SU-DHL-6 (cell line): ENCODE data around the gene IGSF22.

ENCODE experiments used
- H2AFZ ChIP-seq: fragments of 200-600 bp; sonication (generic); 2 replicates; pipeline ENCODE4 v1.6.1; 2014; ENCODE audit warnings: low read depth, mild to moderate bottlenecking, moderate library complexity, mixed read lengths, antibody characterized with exemption, low read length; ENCODE audit not compliant: severe bottlenecking
- H3F3A ChIP-seq: fragments of 200-600 bp; shearing (Covaris generic); 2 replicates; pipeline ENCODE4 v1.6.0; 2016; ENCODE audit warnings: antibody characterized with exemption, mild to moderate bottlenecking; ENCODE audit not compliant: insufficient read depth
- H3K27ac ChIP-seq: fragments of 200-600 bp; sonication (generic); 2 replicates; pipeline ENCODE4 v1.5.1; 2016; ENCODE audit warnings: low read depth, mild to moderate bottlenecking, low read length, moderate library complexity, mixed read lengths
- H3K27me3 ChIP-seq: fragments of 200-600 bp; sonication (generic), shearing (Covaris generic); 2 replicates; pipeline ENCODE4 v1.6.0; 2014; ENCODE audit warnings: mild to moderate bottlenecking, low read length
- H3K36me3 ChIP-seq: fragments of 200-600 bp; sonication (generic); 2 replicates; pipeline ENCODE4 v1.6.1; 2014; ENCODE audit warnings: mild to moderate bottlenecking, low read length, mixed read lengths
- H3K4me2 ChIP-seq: fragments of 300-600, 200-600 bp; shearing (Covaris generic), sonication (generic); 2 replicates; pipeline ENCODE4 v1.6.0; 2014; ENCODE audit warnings: low read length, low read depth, mild to moderate bottlenecking; ENCODE audit not compliant: poor library complexity, severe bottlenecking
- H3K4me3 ChIP-seq: fragments of 200-600 bp; sonication (generic); 2 replicates; pipeline ENCODE4 v1.5.1; 2014; ENCODE audit warnings: antibody characterized with exemption, low read length, mild to moderate bottlenecking, mixed read lengths; ENCODE audit not compliant: insufficient read depth, poor library complexity, severe bottlenecking
- H3K79me2 ChIP-seq: fragments of 200-600 bp; sonication (generic); 2 replicates; pipeline ENCODE4 v1.6.1; 2014; ENCODE audit warnings: mild to moderate bottlenecking, low read length, moderate library complexity; ENCODE audit not compliant: insufficient read depth
- H3K9ac ChIP-seq: fragments of 200-600 bp; sonication (generic); 2 replicates; pipeline ENCODE4 v1.7.0; 2014; ENCODE audit warnings: mild to moderate bottlenecking, low read length
- H3K9me2 ChIP-seq: fragments of 200-600 bp; sonication (generic); replicated peaks from 2 replicates; pipeline ENCODE4 v1.6.1; 2014; ENCODE audit warnings: low read length; ENCODE audit not compliant: insufficient read depth
- H3K9me3 ChIP-seq: fragments of 200-600 bp; sonication (generic); 2 replicates; pipeline ENCODE4 v1.6.1; 2014; ENCODE audit warnings: low read length, mixed read lengths; ENCODE audit not compliant: insufficient read depth
- H4K20me1 ChIP-seq: fragments of 200-600 bp; sonication (generic); 2 replicates; pipeline ENCODE4 v1.6.1; 2014; ENCODE audit warnings: low read depth, mild to moderate bottlenecking, antibody characterized with exemption, low read length, moderate library complexity, mixed read lengths
- EZH2phosphoT487 ChIP-seq: fragments of 200-600 bp; sonication (generic), shearing (Covaris generic); conservative IDR thresholded peaks from 2 replicates; pipeline ENCODE4 v1.6.1; 2018; ENCODE audit warnings: mild to moderate bottlenecking, antibody characterized with exemption, low read length, moderate library complexity, mixed read lengths
- TF ChIP-seq, protein P1 (sequence below): fragments of 200-600 bp; sonication (generic); IDR thresholded peaks from one replicate; pipeline ENCODE4 v1.5.1; 2017; ENCODE audit warnings: antibody characterized with exemption, mild to moderate bottlenecking, low read length, moderate library complexity; ENCODE audit not compliant: insufficient read depth, poor library complexity, severe bottlenecking

Gene IGSF22

DNA sequence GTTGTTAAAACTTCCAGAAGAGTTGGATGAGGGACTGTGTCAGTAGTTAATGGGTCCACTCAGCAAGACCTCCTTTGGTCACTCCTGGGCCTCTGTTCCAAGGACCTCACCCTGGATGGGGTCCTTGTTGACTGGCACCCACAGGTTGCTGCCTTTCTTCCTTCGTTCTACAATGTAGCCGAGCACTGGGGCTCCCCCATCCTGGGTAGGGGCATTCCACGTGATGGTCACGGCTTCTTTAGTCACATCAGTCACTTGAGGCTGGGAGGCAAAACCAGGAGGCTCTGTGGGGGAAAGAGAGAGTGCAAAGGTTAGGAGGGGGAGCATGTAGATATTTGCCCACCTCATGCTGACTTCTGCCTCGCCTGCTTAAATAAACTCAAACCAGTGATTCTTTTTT is 15.4 kb downstream of the IGSF22 start:
- Histone ChIP-seq H4K20me1 (no peaks in the 10 kb centered on the region), H3K79me2 (no peaks in the 10 kb centered on the region), H3K9me2 (no peaks in the 10 kb centered on the region), H3F3A (no peaks in the 10 kb centered on the region), H3K9ac (no peak overlapping the region), H3K27me3 (no peaks in the 10 kb centered on the region), H3K4me3 (no peak overlapping the region), H3K9me3 (no peaks in the 10 kb centered on the region), H3K36me3 (no peaks in the 10 kb centered on the region), H3K27ac (no peak overlapping the region), H2AFZ (no peak overlapping the region), H3K4me2 (no peak overlapping the region)
- TF ChIP-seq, protein P1, sequence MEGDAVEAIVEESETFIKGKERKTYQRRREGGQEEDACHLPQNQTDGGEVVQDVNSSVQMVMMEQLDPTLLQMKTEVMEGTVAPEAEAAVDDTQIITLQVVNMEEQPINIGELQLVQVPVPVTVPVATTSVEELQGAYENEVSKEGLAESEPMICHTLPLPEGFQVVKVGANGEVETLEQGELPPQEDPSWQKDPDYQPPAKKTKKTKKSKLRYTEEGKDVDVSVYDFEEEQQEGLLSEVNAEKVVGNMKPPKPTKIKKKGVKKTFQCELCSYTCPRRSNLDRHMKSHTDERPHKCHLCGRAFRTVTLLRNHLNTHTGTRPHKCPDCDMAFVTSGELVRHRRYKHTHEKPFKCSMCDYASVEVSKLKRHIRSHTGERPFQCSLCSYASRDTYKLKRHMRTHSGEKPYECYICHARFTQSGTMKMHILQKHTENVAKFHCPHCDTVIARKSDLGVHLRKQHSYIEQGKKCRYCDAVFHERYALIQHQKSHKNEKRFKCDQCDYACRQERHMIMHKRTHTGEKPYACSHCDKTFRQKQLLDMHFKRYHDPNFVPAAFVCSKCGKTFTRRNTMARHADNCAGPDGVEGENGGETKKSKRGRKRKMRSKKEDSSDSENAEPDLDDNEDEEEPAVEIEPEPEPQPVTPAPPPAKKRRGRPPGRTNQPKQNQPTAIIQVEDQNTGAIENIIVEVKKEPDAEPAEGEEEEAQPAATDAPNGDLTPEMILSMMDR = no peak
- TF ChIP-seq EZH2phosphoT487 = no peak

DNA sequence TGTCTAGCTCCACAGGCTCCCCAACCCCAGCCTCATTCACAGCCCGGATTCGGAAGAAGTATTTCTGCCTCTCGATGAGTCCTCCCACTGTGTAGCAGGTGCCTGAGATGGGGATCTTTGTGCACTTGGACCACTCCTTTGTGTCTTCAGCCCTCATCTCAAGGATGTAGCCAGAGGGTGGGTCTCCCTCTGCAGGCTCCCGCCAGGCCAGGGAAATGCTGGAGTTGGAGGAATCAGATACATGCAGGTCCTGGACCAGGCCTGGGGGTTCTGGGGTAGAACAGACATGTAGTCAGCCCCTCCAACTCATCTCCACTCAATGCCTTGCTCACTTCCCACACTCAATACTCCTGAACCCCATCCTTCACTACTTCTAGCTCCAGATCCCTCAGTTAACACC is 16.6 kb downstream of the IGSF22 start:
- no peak for TF ChIP-seq EZH2phosphoT487
- TF ChIP-seq, protein P1 = no peak
- Histone ChIP-seq H3K9ac (no peak overlapping the region), H3F3A (no peaks in the 10 kb centered on the region), H3K9me2 (no peaks in the 10 kb centered on the region), H3K36me3 (no peaks in the 10 kb centered on the region), H3K79me2 (no peaks in the 10 kb centered on the region), H3K4me3 (no peak overlapping the region), H2AFZ (no peak overlapping the region), H3K27ac (no peak overlapping the region), H3K9me3 (no peaks in the 10 kb centered on the region), H3K4me2 (no peak overlapping the region), H3K27me3 (no peaks in the 10 kb centered on the region), H4K20me1 (no peaks in the 10 kb centered on the region)

DNA sequence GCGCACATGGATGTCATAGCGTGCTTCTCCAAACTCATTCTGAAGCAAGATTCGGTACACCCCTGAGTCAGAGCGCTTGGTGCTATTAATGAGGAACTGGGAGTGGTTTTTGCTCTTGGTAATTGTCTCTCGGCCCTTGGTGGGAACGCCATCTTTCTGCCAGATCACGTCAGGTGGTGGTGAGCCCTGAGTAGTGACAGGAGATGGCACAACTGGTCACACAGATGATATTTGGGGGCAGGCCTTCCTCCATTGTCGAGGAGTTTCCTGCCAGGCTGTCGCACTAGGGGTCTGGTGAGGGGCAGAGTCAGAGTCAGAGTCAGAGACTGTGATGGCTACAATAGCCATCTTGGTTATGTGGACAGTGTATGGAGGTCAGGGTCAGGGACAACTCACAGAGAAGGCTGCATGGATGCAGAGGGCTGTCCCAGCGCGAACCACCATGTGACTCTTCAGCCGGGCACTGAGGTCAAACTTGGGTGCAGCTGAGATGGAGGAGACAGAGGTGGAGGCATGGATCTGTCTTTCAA is 18.1 kb downstream of the IGSF22 start:
- Histone ChIP-seq H3F3A (no peaks in the 10 kb centered on the region), H3K4me3 (no peak overlapping the region), H3K36me3 (no peaks in the 10 kb centered on the region), H3K27me3 (no peaks in the 10 kb centered on the region), H2AFZ (no peak overlapping the region), H3K9ac (no peak overlapping the region), H3K79me2 (no peaks in the 10 kb centered on the region), H4K20me1 (no peaks in the 10 kb centered on the region), H3K27ac (no peak overlapping the region), H3K9me3 (no peaks in the 10 kb centered on the region), H3K9me2 (no peaks in the 10 kb centered on the region), H3K4me2 (no peak overlapping the region)
- no peak for TF ChIP-seq EZH2phosphoT487
- TF ChIP-seq, protein P1 = no peak
